SK-N-SH treated with all-trans-retinoic acid at 6 μM for 48 hours (cell line): ENCODE results near the gene ATF5.

Experiments used
- ATAC-seq: fragments of 200-7000 bp; cut with Tn5 transposase; 3 replicates; pipeline ENCODE4 v1.9.1; 2020; ENCODE audit warnings: mild to moderate bottlenecking, moderate library complexity
- ARNTL ChIP-seq: fragments of 450-650 bp; formaldehyde crosslinking; IDR thresholded peaks from 2 replicates; pipeline ENCODE4 v1.5.0; 2020; ENCODE audit warnings: low read depth, mild to moderate bottlenecking, moderate library complexity, borderline replicate concordance
- BACH2 ChIP-seq: fragments of 250-450 bp; sonication (Bioruptor Pico); IDR thresholded peaks from 2 replicates; pipeline ENCODE4 v1.9.0; 2021; ENCODE audit warnings: mild to moderate bottlenecking, borderline replicate concordance
- CSDC2 ChIP-seq: fragments of 250-450 bp; sonication (Bioruptor Pico); IDR thresholded peaks from 2 replicates; pipeline ENCODE4 v1.5.0; 2020; ENCODE audit warnings: mild to moderate bottlenecking, moderate library complexity
- ESRRG ChIP-seq: fragments of 250-450 bp; sonication (Bioruptor Pico); IDR thresholded peaks from 2 replicates; pipeline ENCODE4 v1.6.1; 2021; ENCODE audit warnings: mild to moderate bottlenecking
- GLIS3 ChIP-seq: fragments of 250-450 bp; sonication (Bioruptor Pico); IDR thresholded peaks from 2 replicates; pipeline ENCODE4 v1.5.0; 2020; ENCODE audit warnings: mild to moderate bottlenecking, moderate library complexity
- ISL1 ChIP-seq: fragments of 250-450 bp; sonication (Bioruptor Pico); IDR thresholded peaks from 2 replicates; pipeline ENCODE4 v2.1.2; 2022; ENCODE audit warnings: mild to moderate bottlenecking, moderate library complexity
- PATZ1 ChIP-seq: fragments of 250-450 bp; sonication (Bioruptor Pico); IDR thresholded peaks from 2 replicates; pipeline ENCODE4 v1.8.0; 2020; ENCODE audit warnings: mild to moderate bottlenecking, moderate library complexity, borderline replicate concordance
- PPARA ChIP-seq: fragments of 250-450 bp; sonication (Bioruptor Pico); IDR thresholded peaks from 2 replicates; pipeline ENCODE4 v1.5.0; 2020; ENCODE audit warnings: mild to moderate bottlenecking, borderline replicate concordance
- RARB ChIP-seq: fragments of 250-450 bp; sonication (Bioruptor Pico); IDR thresholded peaks from 2 replicates; pipeline ENCODE4 v1.8.0; 2021; ENCODE audit warnings: mild to moderate bottlenecking, moderate library complexity
- SNAI2 ChIP-seq: fragments of 250-450 bp; sonication (Bioruptor Pico); IDR thresholded peaks from 2 replicates; pipeline ENCODE4 v1.5.0; 2020; ENCODE audit warnings: mild to moderate bottlenecking, moderate library complexity
- TCF4 ChIP-seq: fragments of 250-450 bp; sonication (Bioruptor Pico); IDR thresholded peaks from 2 replicates; pipeline ENCODE4 v1.8.0; 2021; ENCODE audit warnings: mild to moderate bottlenecking, moderate library complexity, borderline replicate concordance
- ZC3H10 ChIP-seq: fragments of 250-450 bp; sonication (Bioruptor Pico); IDR thresholded peaks from 2 replicates; pipeline ENCODE4 v1.5.1; 2021; ENCODE audit warnings: mild to moderate bottlenecking, moderate library complexity
- ZFP3 ChIP-seq: fragments of 250-450 bp; sonication (Bioruptor Pico); IDR thresholded peaks from 2 replicates; pipeline ENCODE4 v1.5.0; 2020; ENCODE audit warnings: mild to moderate bottlenecking, moderate library complexity
- ZNF70 ChIP-seq: fragments of 450-650 bp; formaldehyde crosslinking; IDR thresholded peaks from 2 replicates; pipeline ENCODE4 v1.5.0; 2020; ENCODE audit warnings: mild to moderate bottlenecking, moderate library complexity
- TF ChIP-seq, protein P1 (sequence below): fragments of 250-450 bp; sonication (Bioruptor Pico); IDR thresholded peaks from 2 replicates; pipeline ENCODE4 v1.5.0; 2020; ENCODE audit warnings: mild to moderate bottlenecking, moderate library complexity
- TF ChIP-seq, protein P2 (sequence below): fragments of 250-450 bp; sonication (Bioruptor Pico); IDR thresholded peaks from 2 replicates; pipeline ENCODE4 v1.8.0; 2021; ENCODE audit warnings: low read depth, mild to moderate bottlenecking, moderate library complexity, borderline replicate concordance

The ATF5 gene

DNA sequence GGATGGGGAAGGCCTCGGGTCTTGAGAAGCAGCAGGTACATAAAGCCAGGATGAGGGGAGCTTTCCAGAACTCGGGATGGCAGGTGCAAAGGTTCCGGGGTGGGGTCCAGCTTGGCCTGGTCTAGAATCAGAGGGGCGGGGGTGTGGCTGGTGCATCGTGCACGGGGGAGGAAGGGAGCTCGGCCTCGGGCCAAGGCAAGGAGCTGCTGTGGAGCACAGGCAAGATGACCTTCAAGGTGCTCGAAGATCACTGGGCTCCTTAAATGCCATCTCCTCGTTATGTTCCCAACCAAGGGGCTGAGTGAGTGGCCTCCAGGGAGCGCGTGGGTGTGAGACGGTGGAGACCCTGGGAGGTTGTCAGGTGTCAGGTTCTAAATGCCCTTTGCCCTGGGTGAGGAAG is 48.1 kb downstream of the ATF5 start:
- TF ChIP-seq SNAI2 (CRISPR knock-in tag) = no peak
- TF ChIP-seq ARNTL (CRISPR knock-in tag) = no peak
- TF ChIP-seq, all 23 proteins: peak for 0

DNA sequence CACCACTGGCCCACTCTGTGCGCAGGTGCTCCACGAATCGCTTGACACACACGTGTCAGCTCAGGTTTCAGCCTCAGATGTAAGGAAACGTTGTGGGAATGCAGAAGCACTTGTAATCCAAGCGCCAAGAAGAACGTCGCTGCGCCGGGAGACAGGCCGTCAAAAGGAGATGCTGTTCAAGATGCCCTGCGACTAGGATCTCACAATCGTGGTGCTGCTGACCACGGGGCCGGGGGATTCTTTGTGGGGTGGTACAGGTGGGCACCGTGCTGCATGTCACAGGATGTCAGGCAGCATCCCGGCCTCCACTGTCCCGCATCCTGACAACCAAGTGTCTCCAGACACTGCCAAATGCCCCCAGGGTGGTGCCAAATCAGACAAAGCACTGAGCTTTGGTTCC is 48.9 kb downstream of the ATF5 start:
- TF ChIP-seq ZC3H10 = no peak
- TF ChIP-seq ISL1 (CRISPR knock-in tag) = no peak
- TF ChIP-seq, protein P1, sequence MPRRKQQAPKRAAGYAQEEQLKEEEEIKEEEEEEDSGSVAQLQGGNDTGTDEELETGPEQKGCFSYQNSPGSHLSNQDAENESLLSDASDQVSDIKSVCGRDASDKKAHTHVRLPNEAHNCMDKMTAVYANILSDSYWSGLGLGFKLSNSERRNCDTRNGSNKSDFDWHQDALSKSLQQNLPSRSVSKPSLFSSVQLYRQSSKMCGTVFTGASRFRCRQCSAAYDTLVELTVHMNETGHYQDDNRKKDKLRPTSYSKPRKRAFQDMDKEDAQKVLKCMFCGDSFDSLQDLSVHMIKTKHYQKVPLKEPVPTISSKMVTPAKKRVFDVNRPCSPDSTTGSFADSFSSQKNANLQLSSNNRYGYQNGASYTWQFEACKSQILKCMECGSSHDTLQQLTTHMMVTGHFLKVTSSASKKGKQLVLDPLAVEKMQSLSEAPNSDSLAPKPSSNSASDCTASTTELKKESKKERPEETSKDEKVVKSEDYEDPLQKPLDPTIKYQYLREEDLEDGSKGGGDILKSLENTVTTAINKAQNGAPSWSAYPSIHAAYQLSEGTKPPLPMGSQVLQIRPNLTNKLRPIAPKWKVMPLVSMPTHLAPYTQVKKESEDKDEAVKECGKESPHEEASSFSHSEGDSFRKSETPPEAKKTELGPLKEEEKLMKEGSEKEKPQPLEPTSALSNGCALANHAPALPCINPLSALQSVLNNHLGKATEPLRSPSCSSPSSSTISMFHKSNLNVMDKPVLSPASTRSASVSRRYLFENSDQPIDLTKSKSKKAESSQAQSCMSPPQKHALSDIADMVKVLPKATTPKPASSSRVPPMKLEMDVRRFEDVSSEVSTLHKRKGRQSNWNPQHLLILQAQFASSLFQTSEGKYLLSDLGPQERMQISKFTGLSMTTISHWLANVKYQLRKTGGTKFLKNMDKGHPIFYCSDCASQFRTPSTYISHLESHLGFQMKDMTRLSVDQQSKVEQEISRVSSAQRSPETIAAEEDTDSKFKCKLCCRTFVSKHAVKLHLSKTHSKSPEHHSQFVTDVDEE (CRISPR knock-in tag) = no peak
- no peak for TF ChIP-seq ZNF70
- TF ChIP-seq, protein P2, sequence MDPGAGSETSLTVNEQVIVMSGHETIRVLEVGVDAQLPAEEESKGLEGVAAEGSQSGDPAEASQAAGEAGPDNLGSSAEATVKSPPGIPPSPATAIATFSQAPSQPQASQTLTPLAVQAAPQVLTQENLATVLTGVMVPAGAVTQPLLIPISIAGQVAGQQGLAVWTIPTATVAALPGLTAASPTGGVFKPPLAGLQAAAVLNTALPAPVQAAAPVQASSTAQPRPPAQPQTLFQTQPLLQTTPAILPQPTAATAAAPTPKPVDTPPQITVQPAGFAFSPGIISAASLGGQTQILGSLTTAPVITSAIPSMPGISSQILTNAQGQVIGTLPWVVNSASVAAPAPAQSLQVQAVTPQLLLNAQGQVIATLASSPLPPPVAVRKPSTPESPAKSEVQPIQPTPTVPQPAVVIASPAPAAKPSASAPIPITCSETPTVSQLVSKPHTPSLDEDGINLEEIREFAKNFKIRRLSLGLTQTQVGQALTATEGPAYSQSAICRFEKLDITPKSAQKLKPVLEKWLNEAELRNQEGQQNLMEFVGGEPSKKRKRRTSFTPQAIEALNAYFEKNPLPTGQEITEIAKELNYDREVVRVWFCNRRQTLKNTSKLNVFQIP (CRISPR knock-in tag) = no peak
- no peak for TF ChIP-seq CSDC2 (CRISPR knock-in tag)
- TF ChIP-seq PPARA (CRISPR knock-in tag) = no peak
- no peak for TF ChIP-seq ZFP3 (CRISPR knock-in tag)
- no peak for TF ChIP-seq ESRRG (CRISPR knock-in tag)
- no peak for TF ChIP-seq BACH2 (CRISPR knock-in tag)
- TF ChIP-seq, all 23 proteins: peak for 0
- ATAC-seq = no peak

More for the DNA sequence above, 48.1 kb downstream of the ATF5 start:
- ATAC-seq = no peak

DNA sequence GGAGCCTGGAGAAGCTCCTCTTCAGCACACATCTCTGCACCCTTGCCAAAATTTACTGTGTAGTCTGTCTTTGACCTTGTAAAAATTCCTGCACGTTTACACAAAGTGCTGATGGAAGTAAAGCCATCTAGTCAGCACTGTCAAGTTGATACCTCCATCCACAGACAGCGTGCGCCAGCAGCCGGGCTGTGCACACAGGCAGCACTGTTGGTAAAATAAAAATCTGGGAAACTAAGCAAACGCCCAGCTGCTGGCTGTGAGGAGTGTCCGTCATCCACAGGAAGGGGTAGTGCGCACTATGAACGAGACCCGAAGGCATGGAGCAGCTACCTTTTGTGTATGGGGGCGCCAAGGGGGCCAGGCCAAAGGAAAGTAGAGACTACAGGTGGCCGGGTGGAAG is 49.3 kb downstream of the ATF5 start:
- TF ChIP-seq ISL1 (CRISPR knock-in tag) (no peak), PATZ1 (no peak), RARB (CRISPR knock-in tag) (no peak), ARNTL (CRISPR knock-in tag) (no peak), ESRRG (CRISPR knock-in tag) (no peak), GLIS3 (no peak), TCF4 (CRISPR knock-in tag) (no peak)
- TF ChIP-seq, protein P1 (CRISPR knock-in tag) = no peak
- TF ChIP-seq, protein P2 (CRISPR knock-in tag) = no peak
- TF ChIP-seq, all 23 proteins: peak for 0
- no peak for ATAC-seq
